ENCODE data around the gene RNF150. TPM values are rescaled to one million over a fixed set of nuclear protein-coding genes. Genes with fewer than 3 reads are reported as not detected.

Gene RNF150
- total and polyA plus RNA-seq, 12 donors, result 4.9 to 88.6 (median 61.3) TPM

GRCh38 chr4:140968371-140968770, 164.9 kb downstream of the RNF150 start:
- intact Hi-C loops (cut with DNase I), result no loop called here
- Histone ChIP-seq H3K4me1 (replicated peaks in 1 of 2) (peaks cover 0 to 5% of the 10 kb centered on the region in 2 donors), H3K27me3 (no peaks in the 10 kb centered on the region), H3K4me3 (no peak overlapping the region), H3K27ac (no peak overlapping the region), H3K36me3 (replicated peaks in 1 of 2) (no peaks in the 10 kb centered on the region), H3K9me3 (replicated peaks in 1 of 3) (no peaks in the 10 kb centered on the region)
- no peak for TF ChIP-seq CTCF (IDR thresholded peaks at IDR 0.05)
- no peak for TF ChIP-seq POLR2A (IDR thresholded peaks at IDR 0.05)
- WGBS, 4 donors, result 78 to 99% (median 95%) methylated on average over 3 of the region's 3 CpGs
- DNase-seq, result no peak

GRCh38 chr4:140963883-140964282, 169.4 kb downstream of the RNF150 start:
- TF ChIP-seq CTCF (IDR thresholded peaks at IDR 0.05) (no peak), POLR2A (IDR thresholded peaks at IDR 0.05) (no peak)
- H3K36me3 ChIP-seq (replicated peaks in 1 of 2), result no peaks in the 10 kb centered on the region
- intact Hi-C loops (cut with DNase I), result no loop called here
- H3K9me3 ChIP-seq (replicated peaks in 1 of 3), result no peaks in the 10 kb centered on the region
- WGBS, 4 donors, result 90 to 97% (median 95%) methylated on average over 1 of the region's 1 CpG
- no peaks in the 10 kb centered on the region for H3K4me1 ChIP-seq (replicated peaks in 1 of 2)
- no peak for DNase-seq
- no peak overlapping the region for H3K4me3 ChIP-seq
- no peak overlapping the region for H3K27ac ChIP-seq
- H3K27me3 ChIP-seq, result no peaks in the 10 kb centered on the region

- Histone ChIP-seq H3K27me3 (no peaks in the 10 kb centered on the region), H3K9me3 (replicated peaks in 1 of 3) (no peaks in the 10 kb centered on the region), H3K36me3 (replicated peaks in 1 of 2) (no peaks in the 10 kb centered on the region), H3K27ac (no peak overlapping the region), H3K4me1 (replicated peaks in 1 of 2) (peaks cover 5 to 9% of the 10 kb centered on the region in 2 donors), H3K4me3 (no peak overlapping the region)
- TF ChIP-seq CTCF (IDR thresholded peaks at IDR 0.05) (no peak), POLR2A (IDR thresholded peaks at IDR 0.05) (no peak)
- WGBS, 4 donors, result 57 to 82% (median 72%) methylated on average over 1 of the region's 1 CpG
- intact Hi-C loops (cut with DNase I), result no loop called here
- no peak for DNase-seq
These were observed 177.6 kb downstream of the RNF150 start for GRCh38 chr4:140955641-140956040.

GRCh38 chr4:140952717-140953116, 180.6 kb downstream of the RNF150 start:
- intact Hi-C loops (cut with DNase I), result no loop called here
- TF ChIP-seq POLR2A (IDR thresholded peaks at IDR 0.05) (no peak), CTCF (IDR thresholded peaks at IDR 0.05) (no peak)

More at GRCh38 chr4:140952717-140953116, 180.6 kb downstream of the RNF150 start:
- DNase-seq, result no peak
- H3K4me1 ChIP-seq (replicated peaks in 1 of 2), result peaks cover 5 to 9% of the 10 kb centered on the region in 2 donors
- no peaks in the 10 kb centered on the region for H3K9me3 ChIP-seq (replicated peaks in 1 of 3)
- 91 to 97% (median 93%) methylated on average over 3 of the region's 3 CpGs for WGBS, 4 donors
- H3K27me3 ChIP-seq, result no peaks in the 10 kb centered on the region
- no peak overlapping the region for H3K27ac ChIP-seq
- H3K36me3 ChIP-seq (replicated peaks in 1 of 2), result no peaks in the 10 kb centered on the region
- H3K4me3 ChIP-seq, result no peak overlapping the region

Data from adrenal gland (tissue), 12 donors.